Measurements from ENCODE around the gene EFR3B.
"Not testable (repeated sequence)": the region's sequence is repeated elsewhere in the genome, so short reads cannot be mapped to it uniquely, and the experiment has no call there.

Gene EFR3B

DNA sequence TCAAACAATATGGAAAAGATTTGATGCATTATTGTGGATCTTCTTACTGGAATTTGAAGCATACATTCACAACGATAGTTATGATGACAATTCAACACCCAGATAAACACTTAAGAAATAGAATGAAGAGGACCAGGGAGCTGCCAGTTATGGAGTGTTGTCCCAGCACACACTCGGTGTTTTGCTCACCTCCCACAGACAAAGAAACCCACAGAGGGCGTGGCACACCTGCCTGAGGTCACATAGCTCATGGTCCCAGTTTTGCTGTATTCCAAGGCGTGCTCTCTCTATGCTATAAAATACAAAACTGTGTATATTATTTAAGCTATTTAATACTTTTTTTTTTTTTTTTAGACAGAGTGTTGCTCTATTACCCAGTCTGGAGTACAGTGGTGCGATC is 31.1 kb downstream of the EFR3B start:
- DNase-seq (ENCODE audit: low spot score): no peak

DNA sequence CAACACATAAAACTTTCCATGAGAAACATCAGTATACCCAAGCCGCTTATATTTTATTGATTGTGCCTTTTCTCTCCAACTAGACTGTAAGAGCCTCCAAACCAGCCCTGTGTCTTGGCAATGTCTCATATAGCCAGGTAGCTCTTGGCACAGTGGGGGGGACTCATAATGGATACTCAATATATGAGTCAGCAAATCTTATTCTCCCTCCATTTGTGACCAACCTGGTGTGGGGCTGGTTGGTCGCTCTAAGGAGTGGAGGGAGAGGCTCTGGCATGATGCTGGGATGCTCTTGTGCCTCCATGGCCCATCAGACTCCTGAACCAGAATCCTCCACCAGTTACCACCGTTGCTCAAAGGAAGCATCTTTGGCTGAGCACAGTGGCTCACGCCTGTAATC is 32.0 kb downstream of the EFR3B start:
- no peak for DNase-seq (ENCODE audit: low spot score)

DNA sequence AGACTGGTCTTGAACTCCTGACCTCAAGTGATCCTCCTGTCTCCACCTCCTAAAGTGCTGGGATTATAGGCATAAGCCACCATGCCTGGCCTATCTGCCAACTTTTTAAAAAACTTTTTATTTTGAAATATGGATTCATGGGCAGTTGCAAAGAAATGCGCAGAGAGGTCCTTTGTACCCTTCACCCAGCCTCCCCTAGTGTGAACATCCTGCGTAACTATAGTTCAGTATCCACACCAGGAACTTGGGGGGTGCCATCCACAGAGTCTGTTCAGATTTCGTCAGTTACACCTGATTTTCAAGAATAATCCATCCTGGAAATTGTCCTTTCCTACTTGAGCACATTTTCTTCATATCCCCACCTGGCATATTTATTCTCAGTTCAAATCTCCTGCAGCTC is 33.0 kb downstream of the EFR3B start:
- no peak for DNase-seq (ENCODE audit: low spot score)

DNA sequence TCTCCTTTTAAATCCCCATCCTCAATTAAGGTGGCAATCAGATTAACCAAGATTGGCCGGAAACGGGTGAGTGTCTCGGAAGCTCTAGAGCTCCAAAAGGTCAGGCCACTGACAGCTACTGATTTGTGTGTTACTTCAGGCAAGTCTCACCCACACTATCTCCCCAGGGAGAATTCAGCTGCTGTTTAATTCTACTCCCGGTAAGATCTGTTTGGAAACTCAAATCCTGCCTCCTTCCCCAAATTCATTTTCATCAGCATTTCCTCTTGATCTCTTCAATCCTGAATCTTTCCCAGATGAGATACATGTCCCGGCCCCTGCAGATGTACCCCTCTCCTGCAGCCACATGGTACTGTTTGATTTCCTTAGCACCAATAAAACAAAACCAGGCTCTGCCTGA is 34.9 kb downstream of the EFR3B start:
- DNase-seq (ENCODE audit: low spot score): no peak

DNA sequence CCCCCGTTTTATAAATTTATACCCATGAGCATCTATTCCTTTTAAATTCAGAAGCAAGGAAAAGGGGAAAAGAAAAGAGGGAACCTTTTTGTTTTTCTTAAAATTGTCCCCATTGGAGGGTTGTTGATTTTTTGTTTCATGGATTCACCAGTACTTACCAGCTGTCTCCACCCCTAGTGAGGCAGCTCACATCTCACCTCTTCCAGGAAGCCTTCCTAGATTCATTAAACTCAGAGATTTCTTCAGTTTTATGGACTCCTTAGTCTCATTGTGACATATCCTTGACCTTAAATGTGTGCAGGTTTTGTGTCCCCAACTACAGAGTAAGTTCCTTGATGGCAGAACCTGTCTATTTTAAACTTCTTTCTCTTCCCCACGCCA is 35.9 kb downstream of the EFR3B start:
- DNase-seq (ENCODE audit: low spot score): no peak

DNA sequence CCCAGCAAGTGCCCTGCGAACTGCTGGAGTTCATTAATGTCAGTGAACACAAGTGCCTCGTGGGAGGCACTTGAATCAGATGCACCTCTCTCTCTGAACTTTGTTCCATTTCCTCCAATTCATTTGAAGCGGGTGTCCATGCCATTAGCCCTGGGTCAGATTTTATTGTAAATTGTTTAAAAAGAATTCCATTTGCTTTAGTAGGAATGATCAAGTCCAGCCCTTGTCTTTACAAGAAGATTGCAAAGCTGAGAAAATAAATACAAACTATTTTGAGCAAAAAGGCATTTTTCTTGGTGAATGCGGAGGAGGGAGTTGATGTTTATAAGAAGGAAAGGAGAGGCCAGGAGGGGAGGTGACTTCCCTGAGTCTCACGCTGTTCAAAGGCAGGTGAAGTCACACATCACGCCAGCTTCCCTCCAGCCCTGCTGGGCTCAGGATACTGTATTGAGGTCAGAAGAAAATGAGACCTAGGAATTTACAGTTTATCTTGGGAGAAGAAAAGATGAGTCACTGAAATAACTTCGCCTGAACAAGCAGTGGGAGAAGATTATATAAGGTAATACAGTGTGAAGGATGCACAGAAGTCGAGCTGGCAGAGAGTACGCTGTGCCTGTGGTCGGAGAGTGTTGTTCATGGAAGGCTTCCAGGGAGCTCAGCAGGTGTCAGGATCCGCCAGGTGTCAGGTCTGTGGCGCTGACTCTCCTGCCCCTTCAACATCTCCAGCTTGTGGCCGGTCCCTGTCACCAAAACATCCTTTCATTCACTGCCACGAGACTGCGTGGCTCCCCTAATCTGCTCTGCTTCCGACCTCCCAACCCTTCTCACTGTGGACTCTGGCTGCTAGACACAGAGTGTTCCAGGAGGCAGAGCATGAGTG is 36.5 kb downstream of the EFR3B start:
- no peak for DNase-seq (ENCODE audit: low spot score)

DNA sequence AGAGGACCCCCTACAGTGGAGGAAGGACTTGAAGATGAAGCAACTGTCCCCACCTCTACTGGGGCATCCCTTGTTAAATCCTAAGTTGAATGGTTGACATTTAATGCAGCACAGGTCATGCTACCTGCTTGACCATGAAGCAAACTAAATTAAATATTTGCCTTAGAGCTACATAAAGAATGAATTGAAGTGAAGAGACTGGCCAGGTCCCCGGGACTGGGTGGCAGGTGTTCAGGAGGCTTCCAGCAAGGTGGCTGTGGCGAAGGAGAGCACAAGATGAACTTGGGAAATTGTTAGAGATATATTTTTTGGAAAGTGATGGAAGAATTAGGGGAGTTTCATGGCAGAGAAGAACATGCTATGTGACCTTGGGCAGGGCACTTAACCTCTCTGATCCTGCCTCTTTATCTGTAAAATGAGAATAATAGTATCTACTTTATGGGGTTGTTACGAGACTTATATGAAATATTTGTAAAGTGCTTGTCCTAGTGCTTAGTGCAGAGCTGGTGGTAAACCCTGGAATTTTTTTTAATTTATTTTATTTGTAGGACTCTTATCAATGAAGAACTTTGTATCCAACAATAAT is 37.3 kb downstream of the EFR3B start:
- no peak for DNase-seq (ENCODE audit: low spot score)

DNA sequence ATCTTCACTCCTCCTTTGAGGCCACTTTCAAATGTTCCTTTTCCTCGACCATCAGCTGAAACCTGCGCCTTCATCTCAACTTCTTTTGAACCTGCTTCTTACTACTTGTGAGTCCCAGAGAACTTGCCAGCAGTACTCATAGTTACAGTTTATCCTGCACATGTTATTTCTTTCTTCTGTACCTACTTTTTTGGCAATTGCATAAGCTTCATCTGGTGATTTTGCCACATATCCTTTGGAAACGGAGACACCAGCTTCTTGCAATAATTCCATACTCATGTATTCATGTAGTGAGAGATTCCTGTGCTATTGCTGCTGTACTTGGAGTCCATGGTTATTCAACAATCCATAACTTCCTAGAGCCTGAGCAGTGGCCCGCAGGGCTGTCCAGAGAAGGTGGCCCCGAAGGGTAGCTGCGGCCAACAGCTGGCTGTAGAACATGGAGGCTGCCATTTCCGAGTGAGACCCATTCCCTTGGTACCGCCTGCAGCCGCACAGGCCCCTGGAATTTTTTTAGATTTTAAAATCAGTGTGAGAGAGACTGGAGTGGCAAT is 39.4 kb downstream of the EFR3B start:
- DNase-seq (ENCODE audit: low spot score): no peak

DNA sequence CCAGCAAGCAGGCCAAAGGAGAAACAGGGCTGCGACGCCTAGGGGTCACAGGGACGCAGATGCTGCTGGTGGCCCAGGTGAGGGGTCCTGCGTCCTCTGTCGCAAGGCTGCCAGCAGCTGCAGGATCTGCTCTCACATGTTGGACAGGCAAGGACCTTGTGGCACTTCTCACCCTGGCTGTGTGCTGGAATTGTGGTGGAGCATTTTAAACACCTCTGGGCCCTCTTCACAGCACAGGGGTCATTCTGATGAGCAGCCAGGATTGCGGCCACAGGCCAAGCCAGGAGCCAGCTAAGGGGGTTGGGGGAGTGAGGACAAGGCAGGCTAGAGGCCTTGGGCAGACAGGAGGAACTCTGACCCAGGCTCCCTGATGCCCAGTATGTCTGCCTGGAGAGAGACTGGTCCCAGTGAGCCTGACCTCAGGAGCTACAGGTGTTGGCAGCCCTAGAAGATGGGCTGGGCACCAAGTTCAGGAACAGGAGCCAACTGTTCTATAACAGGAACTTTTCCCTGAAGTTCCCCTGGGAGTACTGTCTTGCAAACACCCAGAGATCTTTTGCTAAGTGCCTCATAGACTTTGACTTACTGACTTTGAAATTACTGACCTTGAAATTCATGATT is 40.2 kb downstream of the EFR3B start:
- DNase-seq (ENCODE audit: low spot score): no peak

DNA sequence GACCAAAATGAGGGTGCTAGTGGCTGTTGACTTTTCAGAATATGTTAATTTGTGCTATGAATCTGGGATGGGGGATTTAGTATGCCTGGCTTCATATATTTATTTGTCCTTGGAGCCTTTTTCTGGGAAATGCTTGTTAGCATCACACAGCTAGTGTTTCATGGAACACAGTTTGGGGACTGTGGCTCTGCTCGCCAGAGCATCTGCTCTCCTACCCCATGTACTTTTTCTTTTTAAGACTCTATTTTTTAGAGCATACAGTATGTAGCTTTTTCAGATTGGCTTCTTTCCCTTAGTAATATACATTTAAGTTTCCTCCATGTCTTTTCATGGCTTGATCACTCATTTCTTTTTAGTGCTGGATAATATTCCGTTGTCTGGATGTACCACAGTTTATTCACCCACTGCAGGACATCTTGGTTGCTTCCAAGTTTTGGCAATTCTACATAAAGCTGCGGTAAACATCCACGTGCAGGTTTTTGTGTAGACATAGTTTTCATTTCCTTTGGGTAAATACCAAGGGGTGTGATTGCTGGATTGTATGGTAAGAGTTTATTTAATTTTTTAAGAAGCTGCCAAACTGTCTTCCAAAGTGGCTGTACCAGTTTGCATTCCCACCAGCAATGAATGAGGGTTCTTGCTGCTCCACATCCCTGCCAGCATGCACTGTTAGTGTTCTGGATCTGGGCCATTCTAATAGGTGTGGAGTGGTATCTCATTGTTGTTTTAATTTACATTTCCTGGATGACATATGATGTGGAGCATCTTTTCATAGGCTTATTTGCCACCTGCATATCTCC is 44.1 kb downstream of the EFR3B start:
- no peak for DNase-seq (ENCODE audit: low spot score)

DNA sequence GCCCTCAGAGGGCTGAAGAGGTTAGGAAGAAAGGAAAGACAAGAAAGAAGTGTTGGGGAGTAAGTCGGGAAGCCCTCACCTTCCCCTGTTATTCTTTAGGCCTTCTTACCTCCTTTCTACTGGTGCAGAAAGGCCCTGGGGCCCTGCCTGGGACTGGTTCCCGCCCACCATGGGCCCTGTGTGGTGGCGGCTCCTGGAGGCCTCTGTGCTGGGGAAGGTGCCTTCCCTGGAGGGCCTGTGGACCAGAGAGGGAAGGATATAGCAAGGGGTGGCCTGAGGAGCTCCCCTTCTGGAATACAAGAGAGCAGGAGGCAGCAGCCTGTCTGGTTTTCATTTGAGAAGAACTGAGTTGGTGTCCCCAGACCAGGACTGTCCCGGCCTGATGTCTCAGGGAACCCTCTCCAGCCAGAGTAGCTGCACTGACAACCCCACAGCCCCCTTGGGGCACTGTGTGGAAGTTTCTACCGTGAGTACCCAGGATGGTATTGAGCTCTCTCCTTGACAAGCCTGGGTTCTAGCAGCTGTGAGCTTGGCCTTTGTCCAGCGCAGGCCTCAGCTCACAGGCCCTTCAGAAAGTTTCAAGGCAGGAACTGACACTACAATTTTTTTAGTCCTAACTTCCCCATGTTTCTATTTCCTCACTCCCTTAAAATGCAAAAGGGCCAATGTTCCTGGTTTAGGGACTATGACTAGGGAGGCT is 47.1 kb downstream of the EFR3B start:
- no peak for DNase-seq (ENCODE audit: low spot score)

DNA sequence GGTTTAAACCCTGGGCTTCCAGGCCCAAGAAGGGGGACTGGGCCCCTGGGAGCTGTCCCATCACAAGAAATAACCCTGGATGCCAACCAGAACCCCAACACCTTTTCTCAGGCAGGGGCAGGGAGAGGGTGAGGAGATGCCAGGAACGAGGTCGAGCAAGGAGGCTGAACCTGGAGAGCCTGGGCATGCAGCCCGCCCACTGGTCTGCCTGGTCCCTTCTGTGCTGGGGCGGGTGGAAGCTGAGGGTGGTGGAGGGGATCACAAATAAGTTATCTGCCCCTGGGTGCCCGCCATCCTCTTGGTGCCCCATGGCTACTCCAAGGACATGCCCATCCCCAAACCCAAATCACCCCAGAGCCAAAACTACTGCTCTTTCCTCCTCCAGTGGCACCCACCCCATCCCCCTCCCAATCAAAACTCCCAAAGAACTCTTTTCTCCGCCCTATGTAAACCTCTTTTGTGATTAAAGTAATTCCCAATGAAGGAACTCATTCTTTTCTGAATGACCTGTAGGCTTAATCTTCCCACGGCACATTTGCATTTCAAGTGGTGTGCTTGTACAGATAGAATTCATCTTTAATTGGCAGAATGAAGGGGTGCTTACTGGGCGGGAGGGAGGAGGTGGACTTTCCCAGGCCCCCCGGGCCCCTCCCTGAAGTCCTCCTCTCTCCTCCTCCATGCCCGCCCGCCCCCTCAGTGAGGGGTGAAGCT is 47.9 kb downstream of the EFR3B start:
- no peak for DNase-seq (ENCODE audit: low spot score)

DNA sequence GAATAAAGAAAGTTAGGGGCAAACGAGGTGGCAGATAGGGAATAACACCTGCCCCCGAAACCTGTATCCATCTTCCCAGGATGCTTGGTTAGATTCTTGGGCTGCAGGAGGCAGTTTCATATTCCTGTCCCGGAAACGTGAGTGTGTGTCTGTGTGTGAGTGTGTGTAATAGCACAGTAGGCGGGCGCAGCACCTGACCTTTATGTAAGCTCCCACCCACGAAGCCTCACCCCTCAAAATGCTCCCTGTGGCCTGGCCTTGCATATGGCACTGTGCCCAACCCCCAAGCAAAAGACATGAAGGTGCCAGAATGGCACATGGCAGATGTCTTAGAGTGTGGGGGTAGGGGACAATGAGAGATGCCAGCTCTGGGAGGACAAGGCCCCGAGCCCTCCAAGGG is 48.9 kb downstream of the EFR3B start:
- no peak for DNase-seq (ENCODE audit: low spot score)

DNA sequence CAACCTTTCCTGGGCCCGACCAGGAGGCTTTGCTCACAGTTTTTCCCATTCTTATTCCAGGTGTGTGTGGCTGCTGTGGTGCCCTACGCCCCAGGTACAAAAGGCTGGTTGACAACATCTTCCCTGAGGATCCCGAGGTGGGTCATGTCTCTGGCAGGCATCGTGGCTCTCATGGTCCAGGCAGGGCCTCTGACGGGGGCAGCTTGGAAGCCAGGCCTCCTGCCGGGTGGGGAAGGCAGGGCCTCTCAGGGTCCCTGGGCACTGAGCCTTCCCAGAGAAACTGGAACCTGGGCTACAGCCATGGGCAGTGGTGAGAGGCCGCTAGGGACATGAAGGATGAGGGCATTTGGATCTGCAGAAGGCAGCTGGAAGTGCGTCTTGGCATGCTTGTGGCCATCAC is 49.4 kb downstream of the EFR3B start:
- DNase-seq (ENCODE audit: low spot score): no peak

DNA sequence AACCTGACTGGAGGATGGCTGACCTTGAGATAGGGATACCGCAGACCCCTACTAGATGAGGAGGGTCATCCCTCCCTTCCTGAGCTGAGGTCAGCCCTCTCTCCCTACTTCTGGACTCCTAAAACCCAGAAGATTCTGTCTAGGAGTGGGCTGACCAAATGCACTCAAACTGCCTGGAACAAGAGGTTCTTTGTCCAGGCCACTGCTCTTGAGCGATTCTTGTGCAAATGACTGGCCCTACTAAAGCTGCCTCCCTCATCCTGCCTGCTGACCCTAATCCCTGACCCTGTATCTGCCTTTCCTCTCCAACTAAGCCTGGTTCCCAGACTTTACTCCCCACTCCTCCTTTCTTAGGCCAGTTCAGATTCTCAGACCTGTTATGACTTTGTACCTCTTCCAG is 56.2 kb downstream of the EFR3B start:
- DNase-seq (ENCODE audit: low spot score): no peak

DNA sequence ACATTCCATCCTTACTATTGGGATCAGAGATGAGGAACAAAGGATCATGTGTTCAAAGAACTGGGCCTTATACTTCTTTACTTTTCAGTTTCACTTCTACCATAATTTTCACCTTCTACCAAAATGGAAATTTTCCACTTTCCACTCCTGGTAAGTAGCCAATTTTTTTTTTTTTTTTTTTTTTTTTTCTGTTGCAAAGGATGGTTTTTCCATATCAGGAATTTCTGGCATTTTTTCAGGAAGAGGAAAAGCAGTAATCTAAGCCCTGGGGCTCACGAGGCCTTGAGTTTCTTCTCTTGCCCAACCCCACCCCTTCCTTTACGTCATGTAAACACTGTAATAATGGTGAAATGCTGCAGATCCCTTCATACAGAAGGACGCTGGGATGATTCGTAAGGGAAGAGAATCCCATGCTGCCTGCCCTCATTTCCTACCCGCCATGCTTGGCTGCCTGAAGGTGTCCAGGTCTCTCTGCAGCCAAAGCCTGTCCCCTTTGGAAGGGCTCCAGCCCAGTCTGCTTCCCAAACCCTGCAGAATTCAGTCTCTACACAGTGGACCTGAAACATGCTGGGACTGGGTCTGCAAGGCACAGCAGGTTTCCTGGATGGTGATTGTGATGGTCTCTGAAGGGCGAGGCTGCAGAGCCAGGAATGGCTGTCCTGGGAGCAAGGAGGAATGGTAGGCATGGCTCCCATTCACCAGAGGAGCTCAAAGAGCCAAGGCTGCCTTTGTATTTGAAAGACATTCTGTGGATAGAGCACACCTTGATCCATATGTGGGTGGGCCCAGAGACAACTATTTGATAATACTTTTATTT is 57.0 kb downstream of the EFR3B start:
- no peak for DNase-seq (ENCODE audit: low spot score)

DNA sequence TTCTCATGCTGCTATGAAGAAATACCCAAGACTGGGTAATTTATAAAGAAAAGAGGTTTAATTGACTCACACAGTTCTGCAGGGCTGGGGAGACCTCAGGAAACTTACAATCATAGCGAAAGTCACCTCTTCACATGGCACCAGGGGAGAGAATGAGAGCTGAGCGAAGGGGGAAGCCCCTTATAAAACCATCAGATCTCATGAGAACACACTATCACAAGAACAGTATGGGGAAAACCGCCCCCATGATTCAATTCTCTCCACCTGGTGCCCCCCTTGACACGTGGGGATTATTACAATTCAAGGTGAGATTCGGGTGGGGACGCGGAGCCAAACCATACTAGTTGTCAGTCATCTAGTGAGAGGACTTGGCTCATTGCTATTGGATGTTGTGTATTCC is 60.5 kb downstream of the EFR3B start:
- not testable (repeated sequence) for DNase-seq (ENCODE audit: low spot score)

DNA sequence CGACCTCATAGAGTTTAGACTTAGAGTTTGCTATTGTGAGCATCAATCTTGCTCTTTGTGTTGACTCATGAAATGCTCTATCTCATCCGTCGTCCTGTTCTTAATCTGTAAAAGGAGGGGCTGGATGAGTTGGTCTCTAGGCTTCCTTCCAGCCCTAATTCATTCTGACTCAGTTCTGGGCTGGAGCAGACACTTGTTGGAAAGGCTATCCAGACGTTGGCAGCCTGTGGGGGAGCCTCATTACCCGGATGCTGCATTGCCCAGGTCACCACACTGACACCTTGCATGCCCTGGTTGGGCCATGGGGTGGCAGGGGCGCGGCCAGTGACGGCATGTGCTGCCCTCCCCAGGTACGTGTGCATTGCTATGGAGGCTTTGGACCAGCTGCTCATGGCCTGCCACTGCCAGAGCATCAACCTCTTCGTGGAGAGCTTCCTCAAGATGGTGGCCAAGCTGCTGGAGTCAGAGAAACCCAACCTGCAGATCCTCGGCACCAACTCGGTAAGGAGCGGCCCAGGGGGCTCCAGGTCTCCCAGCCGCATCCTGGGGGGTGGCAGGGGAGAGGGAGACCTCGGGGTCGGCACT is 61.5 kb downstream of the EFR3B start:
- DNase-seq (ENCODE audit: low spot score): no peak

DNA sequence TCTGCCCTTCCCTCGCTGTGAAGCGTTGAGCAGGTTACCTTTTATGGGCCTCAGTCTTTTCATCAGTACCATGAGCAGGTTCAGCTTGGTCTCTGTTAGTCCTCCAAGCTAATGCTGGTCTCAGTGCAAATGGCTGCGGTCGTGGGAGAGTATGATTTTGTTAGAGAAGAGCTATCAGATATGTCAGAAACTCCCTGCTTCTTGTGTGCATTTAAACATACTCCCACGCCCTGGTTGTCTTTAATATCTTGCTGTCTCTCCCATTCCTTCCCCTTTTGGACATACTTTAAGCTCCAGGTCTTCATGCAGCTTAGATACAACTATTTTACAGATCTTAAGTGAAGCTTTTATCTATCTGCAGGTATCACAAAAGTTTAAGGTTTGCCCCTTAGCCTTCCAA is 62.9 kb downstream of the EFR3B start:
- no peak for DNase-seq (ENCODE audit: low spot score)

Measured in HuH-7 (cell line).